Measurements from ENCODE around the gene ZNF785.
"Not testable (repeated sequence)": the region's sequence is repeated elsewhere in the genome, so short reads cannot be mapped to it uniquely, and the experiment has no call there.

The ZNF785 gene

DNA sequence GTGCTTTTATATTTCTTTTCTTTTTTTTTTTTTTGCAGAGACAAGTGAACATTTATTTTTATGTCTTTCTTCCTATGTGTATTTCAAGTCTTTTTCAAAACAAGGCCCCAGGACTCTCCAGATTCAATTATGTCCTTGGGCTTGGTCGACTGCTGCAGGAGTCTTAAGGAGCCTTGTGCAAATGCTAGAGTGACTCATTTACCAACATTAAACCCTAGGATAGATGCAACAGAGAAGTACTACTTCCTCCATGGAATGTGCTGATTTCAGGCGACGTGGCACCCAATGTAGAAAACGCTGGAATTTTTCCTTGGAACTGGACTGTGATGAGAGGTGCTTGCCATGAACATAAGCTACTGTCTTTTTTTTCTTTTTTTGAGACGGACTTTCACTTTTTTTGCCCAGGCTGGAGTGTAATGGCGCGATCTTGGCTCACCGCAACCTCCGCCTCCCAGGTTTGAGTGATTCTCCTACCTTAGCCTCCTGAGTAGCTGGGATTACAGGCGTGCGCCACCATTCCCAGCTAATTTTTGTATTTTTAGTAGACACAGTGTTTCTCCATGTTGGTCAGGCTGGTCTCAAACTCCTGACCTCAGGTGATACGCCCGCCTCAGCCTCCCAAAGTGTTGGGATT, 49.0 kb downstream of the ZNF785 start:
- not testable (repeated sequence) for DNase-seq

DNA sequence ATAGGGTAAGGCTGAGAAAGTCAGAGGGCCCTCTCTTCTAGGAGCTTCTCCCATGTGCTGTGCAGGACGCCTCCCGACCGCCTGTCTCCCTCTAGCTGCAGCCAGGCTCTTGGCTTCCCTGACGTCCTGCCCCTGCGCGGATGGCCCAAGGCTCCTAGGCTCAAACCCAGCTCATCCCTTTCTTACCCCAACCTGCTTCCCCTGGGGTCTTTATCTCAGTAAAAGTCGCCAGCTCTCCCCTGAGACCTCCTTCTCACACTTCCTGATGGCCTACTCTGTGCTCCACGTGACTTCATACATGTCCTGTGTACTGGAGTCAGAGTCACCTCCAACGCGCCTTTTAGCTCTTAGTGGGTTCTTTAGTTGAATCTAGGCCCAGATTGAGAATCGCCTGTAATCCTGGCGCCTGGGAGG, 49.7 kb downstream of the ZNF785 start:
- peak; percentile 88 for DNase-seq

DNA sequence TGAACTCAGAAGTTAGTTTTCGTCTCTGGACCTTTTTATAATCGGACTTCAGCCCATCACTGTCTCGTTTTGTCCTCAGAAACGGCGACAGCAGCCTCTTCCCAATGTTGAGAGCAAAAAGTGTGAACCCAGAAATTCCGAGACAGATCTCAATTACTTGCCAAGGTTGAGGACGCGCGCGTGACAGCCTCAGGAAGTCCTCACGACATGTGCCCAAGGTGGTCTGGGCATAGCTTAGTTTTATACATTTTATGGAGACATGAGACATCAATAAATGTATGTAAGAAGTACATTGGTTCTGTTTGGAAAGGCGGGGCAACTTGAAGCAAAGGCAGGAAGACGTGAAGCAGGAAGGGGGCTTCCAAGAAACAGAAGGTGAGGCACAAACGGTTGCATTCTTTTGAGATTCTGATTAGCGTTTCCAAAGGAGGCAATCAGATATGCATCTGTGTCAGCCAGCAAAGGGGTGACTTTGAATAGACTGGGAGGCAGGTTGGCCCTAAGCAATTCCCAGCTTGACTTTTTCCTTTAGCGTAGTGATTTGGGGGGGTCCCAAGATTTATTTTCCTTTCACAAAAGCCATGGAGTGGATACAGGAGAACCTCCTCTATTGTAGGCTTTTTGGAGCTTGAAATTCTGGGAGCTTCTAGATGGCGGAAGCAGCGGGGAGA, 50.3 kb downstream of the ZNF785 start:
- DNase-seq: peak; percentile 95

DNA sequence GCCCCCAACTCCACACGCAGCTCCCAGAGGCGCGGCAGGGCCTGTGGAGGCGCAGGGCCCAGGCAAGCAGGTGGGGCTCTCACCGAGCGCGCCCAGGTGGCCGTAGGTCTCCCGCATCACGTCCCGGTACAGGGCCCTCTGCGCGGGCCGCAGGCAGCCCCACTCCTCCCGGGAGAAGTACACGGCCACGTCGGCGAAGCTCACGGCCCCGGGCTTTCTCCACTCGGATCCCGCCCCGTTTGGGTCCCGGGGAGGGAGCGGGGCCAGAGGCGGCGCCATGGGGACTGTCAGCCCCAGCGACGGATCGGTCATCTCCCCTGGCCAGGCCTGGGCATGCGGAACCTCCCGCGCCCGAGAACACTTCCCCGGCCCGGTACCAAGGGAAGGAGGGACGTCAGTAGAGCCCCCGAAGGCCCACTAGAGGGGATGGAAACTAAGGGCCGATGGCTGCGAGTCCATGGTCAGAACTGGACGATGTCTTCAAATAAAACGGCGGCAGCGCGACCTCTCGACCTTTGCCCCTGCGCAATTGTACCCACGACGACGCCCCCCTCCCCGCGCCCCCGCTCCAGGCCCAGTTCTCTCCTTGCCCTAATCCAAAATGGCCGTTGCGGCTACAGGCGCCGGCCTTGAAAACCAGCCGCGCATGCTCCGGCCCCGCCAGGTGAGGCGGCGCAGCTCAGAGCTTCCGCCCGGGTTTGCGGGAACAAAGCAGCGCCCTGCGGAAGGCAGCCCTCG, 51.0 kb downstream of the ZNF785 start, which contains the start of gene ZNF747:
Gene ZNF747, minus strand, starts transcription at position 491 of the 738 bp plus-strand sequence. Its CDS starts 179 bp downstream, at position 312.
- peak; percentile 95 for DNase-seq

DNA sequence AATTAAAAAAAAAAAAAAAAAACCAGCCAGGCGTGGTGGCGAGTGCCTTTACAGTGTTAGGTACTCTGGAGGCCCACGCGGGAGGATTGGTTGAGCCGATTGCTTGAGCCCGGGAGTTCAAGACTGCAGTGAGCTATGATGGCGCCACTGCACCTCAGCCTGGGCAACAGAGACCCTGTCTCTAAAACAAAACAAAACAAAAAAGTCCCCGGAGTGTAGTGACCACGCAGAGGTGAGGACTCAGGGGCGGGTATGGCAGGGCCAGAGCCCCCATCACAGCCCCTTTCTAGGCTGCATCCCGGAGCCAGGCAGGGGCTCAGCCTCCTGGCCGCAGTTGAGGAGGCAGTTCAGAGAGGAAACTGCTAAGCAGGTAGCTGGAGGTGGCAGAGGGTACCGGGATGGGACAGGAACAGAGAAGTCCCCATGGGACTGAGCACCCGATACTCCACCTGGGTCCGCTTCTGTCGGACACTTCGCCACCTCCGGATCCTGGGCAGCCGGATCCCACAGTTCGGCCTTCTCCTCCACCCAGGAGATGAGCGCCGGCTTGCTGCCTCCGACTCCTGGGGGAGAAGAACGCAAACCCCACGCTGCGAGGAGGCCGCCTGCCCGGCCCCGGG, 51.6 kb downstream of the ZNF785 start:
- DNase-seq: no peak

DNA sequence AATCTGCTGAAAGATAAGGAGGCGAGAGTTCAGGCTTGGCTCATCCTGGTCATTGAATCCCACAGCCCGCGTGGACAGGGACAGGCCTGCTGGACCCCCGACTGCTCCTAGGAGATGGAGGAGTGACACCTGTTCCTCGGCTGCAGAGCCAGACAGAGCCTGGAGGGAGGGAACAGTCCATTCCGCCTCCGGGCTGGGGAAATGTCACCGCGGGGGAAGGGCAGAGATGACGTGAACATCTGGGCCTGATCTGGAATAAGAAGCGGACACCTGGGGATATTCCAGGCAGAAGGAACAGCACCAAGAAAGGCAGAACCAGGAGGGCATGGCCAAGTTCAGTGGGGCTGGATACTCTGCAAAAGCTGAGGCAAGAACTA, 52.4 kb downstream of the ZNF785 start:
- DNase-seq: no peak

DNA sequence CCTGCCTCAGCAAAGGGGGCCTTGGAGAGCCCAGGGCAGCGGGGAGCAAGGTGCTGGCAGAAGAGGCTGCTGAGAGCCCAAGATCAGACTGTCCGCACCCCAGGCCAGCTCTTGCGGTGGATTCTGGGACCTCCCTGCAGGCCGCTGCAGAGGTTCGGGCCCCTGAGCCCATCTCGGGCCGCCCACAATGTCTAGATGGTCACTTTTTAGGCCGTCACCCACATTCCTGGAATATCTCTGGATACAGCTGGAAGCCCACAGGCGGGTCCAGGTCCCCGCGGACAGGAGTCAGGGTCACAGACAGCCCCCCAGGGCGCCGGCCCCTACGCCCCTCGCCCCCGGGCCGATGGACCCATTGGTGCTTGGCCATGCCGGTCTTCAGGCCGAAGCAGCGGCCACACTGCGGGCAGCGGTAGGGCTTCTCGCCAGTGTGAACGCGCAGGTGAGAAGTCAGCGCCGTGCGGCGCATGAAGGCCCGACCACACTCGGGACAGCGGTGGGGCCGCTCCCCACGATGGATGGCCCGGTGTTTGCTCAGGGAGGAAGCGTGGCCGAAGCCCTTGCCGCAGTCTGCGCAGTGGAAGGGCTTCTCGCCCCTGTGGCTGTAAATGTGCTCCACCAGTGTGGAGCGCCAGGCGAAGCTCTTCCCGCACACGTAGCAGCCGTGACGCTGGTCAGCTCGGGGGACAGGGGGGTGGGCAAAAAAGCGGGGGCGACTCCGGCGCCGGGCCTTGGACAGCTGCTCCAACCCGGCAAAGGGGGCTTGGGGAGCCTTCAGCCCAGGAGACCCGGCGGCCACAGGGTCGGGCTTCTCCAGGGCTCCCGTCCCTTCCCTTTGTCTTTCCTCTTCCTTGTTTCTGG, 53.0 kb downstream of the ZNF785 start:
- DNase-seq: no peak
